HG03432 (cell line): Measurements from ENCODE around the gene CDC14A.

Experiments
- ATAC-seq: cut with Tn5 transposase; IDR thresholded peaks from one replicate; pipeline ENCODE4 v1.9.1; 2021; ENCODE audit warnings: mild to moderate bottlenecking, moderate library complexity; ENCODE audit not compliant: unreplicated experiment

The CDC14A gene

DNA sequence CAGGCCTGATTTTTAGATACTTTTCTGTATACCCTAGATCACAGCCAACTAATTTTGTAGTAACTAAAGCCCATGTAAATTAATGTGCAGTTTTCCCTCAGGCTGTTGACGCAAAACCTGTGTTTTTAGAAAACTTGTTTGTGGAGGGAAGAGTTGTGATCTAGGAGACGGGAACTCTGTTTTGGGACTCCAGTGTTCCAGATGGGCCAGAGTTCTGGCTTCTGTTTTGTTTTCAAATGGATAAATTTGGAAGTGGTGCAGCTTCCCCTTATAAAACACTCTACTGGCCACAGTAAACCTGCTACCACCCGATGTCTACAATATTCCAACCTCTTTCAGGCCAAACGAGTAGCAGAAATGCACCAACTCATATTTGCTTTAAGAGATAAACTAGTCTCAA lies 172.0 kb downstream of the CDC14A start:
- ATAC-seq: no peak

DNA sequence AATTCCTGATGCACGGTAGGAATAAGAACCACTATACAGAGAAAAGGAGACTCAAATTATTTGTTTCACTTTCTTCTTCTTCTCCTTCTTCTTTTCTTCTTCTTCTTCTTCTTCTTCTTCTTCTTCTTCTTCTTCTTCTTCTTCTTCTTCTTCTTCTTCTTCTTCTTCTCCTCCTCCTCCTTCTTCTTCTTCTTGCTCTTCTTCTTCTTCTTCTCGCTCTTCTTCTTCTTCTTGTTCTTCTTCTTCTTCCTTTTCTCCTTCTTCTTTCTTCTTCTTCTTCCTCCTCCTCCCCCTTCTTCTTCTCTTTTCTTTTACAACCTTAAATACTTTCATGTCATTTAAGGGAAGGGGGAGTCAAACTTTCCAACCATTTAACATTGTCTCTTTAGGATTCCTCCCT lies 174.6 kb downstream of the CDC14A start:
- ATAC-seq: no peak

DNA sequence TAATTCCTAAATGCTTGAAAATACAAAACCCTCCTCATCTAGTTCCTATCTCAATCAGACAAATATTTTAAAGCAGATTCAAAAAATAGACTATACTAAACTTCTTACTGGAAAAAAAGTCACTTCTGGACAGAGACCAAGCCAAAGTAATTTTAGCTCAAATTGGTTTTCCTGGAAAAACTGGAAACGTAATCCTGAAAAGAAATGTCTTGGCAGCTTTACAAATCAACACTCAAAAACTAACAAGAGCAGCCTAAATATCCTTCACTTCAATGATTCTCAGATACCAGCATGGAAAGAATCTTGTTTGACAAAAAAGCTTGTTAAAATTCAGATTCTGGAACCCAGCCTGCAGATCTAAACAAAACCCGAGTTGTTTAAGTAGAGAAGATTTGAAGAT lies 176.6 kb downstream of the CDC14A start:
- ATAC-seq: no peak

DNA sequence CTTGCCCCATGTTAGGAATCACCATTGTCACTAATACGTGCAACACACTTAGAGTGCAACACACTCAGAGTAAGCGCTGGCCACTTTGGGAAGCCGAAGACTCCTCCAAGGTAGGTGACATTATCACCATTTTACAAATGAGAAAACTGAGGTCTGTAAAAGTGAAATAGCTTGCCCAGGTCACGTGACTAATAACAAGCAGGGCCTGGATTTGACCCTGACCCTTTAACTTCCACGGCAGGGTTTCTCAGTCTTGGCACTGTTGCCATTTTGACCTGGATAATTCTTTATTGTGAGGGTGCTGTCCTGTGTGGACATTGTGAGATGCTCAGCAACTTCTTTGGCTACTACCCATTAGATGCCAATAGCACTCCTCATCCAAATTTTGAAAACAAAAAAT lies 177.8 kb downstream of the CDC14A start:
- no peak for ATAC-seq

DNA sequence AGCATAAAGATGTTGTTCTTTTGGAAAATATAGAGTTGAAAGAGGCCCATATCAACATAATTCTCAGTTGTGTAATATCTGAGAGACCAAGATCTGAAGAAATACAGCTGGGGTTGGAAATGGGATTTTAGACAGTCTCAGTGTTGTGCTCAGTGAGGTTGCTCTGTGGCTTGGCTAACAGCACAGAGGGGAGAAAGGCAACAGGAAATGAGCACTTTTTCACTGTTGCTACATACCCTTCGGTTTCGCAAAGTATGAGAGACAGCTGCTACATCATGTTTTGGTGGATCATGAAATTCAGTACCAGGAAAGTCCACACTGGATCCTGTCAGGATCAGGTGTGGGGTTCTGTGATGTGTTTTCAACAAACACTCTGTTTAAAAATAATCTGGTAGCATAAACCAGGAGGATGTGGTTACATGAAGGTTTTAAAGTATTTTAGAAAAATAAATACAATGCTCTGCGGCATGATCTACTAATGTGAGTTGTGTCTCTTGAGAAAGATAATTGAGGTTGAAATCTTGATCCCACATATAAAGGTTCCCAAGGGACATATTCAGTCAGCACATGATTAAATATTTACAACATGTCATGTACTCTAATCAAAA lies 178.7 kb downstream of the CDC14A start:
- peak; percentile 89 for ATAC-seq

DNA sequence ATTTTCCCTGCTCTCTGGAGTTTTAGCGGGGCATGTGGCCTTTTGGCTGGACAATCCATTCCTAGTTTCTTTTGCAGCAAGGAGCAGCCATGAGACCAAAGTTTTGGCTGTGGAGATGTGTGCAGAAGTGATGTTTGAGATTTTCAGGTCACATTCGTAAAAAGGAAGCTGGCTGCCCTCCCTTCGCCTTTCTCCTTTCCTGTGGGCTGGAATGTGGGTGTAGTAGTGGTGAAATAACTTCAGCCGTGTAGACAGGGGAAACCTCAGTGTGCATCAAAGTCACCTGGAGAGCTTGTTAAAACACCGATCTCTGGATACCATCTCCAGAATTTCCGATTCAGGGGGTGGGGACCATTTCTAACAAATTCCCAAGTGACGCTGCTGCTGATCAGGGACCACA lies 180.3 kb downstream of the CDC14A start:
- no peak for ATAC-seq

DNA sequence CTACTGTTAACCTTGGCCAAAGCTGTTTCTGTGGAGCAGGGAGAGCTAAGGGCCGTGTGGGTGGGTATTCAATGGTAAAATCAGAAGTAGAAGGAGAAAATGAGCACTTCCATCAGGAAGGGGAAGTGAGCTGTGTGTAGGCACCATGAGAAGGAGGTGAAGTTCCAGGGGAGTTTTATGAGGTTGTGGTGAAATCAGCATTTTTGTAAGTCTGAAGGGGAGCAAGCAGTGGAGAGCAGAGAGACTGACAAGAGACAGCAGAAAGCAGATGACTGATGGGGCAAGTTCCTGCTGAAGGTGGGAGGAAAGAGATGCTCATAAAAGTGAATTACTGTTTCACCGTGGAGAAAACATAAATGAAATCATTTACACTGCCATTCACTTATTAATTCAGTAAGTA lies 183.0 kb downstream of the CDC14A start:
- ATAC-seq: no peak

DNA sequence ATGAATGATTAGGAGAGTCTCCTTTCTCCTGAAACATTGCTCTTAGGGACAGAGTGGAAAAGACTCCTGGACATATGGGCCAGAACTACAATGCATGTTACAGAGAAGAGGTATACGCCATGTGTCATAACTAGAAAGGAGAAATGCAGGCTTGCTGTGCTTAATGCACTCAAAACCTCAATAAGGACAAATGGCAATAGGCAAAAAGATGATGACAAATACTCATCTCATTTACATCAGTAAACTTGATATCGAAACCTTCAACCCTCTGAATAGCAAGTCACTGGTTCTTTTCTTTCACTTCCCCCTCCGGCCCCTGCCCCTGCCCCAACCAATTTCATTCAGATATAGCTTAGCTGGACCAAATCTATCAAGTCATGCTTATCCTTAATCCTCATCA lies 183.7 kb downstream of the CDC14A start:
- ATAC-seq: peak; percentile 82

DNA sequence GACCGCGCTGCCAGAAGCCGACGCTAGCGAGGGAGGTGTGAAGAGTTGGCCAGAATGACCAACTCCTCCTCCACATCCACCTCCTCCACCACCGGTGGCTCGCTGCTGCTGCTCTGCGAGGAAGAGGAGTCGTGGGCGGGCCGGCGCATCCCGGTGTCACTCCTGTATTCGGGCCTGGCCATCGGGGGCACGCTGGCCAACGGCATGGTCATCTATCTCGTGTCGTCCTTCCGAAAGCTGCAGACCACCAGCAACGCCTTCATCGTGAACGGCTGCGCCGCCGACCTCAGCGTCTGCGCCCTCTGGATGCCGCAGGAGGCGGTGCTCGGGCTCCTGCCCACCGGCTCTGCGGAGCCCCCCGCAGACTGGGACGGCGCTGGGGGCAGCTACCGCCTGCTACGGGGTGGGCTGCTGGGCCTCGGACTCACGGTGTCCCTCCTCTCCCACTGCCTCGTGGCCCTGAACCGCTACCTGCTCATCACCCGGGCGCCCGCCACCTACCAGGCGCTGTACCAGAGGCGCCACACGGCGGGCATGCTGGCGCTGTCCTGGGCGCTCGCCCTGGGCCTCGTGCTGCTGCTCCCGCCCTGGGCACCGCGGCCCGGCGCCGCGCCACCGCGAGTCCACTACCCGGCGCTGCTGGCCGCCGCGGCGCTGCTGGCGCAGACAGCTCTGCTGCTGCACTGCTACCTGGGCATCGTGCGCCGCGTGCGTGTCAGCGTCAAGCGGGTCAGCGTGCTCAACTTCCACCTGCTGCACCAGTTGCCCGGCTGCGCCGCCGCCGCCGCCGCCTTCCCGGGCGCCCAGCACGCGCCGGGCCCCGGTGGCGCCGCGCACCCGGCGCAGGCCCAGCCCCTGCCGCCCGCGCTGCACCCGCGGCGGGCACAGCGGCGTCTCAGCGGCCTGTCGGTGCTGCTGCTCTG lies 186.9 kb downstream of the CDC14A start:
- peak; percentile 24 for ATAC-seq

DNA sequence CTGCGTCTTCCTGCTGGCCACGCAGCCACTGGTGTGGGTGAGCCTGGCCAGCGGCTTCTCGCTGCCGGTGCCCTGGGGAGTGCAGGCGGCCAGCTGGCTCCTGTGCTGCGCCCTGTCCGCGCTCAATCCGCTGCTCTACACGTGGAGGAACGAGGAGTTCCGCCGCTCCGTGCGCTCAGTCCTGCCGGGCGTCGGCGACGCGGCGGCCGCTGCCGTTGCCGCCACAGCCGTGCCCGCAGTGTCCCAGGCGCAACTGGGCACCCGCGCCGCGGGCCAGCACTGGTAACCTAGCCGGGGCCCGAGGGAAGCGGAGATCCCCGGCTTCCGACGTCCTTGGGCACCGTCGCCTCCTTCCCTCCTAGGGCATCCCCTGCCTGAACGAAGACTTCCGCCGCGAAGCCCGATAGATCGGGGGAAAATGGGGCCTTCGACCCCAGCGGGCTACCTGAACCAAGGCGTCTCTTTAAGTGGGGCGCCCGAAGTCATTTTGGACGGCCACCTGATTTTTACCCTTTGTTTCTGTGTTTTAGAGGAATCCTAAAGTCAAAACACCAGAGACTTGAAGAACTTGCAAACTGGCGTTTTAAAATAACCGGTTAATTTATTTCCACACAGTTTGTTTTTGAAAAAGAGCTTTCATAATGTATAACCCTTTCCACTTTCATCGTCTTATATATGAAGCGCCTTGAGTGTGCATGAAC lies 187.7 kb downstream of the CDC14A start:
- ATAC-seq: peak; percentile 5

DNA sequence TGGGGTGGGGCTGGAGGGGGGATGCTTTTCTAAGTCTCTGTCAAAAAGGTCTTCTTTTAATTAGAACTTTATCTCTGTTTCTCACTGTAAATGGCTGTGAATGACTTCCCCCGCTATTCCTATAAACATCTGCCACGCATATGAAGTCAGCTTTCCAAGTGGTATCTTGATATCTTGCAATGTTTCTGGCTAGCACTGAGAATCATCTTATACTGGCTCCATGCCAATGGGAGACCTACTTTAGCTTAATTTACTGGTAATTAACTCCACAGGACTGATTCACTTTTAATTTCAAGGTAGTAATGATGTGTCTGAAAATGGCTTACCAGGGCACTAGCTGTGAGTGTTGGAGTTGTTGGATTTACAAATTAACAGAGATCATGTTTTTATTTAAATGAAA lies 190.0 kb downstream of the CDC14A start:
- ATAC-seq: no peak

DNA sequence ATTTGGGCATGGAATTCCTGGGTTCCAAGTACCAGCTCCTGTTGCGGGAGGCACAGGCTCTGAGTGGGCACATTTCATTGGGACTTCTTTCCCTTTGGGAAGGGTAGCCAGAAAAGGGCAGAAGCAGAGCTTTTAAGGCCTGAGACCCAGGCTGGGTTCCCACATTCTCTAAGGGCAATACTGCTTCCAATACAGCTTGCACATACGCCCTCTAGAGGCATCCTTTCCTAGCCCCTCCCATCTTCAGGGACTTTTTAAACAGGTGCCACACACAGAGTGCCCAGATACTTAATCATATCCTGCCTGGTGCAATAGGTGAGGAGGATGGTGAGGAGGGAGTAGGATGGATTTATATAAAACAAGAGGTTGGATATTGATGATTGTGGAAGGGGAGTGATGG lies 191.3 kb downstream of the CDC14A start:
- ATAC-seq: peak; percentile 53

DNA sequence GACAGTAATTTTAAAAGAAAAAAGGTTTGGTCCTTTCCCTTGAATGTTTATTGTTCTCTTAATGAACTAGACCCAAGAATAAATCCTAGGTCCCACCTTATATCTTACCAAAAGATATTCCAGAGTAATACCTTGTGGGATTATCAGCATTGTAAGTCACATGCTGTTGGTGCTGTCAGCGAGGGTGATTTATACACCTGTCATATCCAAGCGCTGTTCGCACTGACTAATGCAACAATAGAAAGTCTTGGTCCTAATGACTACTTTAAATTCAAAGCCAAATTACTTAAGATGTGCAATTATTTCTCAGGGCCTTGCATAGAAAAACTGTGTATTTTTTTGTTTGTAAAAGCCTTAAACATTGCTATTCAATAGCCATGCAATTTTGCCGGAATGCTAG lies 192.5 kb downstream of the CDC14A start:
- no peak for ATAC-seq

DNA sequence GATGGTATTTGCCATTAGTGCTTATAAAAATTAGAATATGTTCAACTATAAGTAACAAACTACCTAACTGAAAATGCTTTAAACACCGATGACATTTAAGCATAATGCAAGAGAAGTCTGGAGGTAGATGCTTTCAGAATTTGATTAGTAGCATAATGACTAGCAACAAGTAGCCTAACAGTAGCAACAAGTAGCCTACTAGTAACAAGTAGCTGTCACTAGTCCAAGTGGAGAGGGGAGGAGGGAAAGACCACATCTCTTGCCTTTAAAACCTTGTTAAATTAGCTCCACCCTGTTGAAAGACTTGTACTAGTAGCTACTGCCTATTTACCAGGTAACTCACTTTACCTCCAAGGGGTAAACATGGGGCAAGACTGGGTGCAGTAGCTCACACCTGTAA lies 193.5 kb downstream of the CDC14A start:
- ATAC-seq: no peak

DNA sequence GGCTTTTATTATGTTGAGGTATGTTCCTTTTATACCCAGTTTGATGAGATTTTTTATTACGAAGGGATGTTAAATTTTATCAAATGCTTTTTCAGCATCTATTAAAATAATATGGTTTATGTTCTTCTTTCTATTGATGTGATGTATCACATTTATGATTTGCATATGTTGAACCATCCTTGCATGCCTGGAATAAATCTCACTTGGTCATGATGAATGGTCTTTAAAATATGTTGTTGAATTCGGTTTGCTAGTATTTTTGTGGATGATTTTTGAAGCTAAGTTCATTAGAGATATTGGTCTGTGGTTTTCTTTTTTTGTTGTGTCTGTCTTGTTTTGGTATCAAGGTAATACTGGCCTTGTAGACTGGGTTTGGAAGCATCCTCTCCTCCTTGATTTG lies 199.7 kb downstream of the CDC14A start:
- ATAC-seq: no peak

DNA sequence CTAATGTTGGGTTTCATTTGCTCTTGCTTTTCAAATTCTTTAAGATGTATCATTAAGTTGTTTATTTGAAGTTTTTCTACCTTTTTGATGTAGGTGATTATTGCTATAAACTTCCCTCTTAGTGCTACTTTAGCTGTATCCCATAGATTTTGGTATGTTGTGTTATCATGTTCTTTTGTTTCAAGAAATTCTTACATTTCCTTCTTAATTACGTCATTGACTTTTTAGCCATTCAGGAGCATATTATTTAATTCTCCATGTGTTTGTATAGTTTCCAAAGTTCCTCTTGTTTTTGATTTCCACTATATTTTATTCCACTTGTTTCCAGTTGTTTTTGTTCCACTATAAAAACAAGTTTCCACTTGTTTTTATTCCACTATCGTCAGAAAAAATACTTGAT lies 200.6 kb downstream of the CDC14A start:
- ATAC-seq: no peak

DNA sequence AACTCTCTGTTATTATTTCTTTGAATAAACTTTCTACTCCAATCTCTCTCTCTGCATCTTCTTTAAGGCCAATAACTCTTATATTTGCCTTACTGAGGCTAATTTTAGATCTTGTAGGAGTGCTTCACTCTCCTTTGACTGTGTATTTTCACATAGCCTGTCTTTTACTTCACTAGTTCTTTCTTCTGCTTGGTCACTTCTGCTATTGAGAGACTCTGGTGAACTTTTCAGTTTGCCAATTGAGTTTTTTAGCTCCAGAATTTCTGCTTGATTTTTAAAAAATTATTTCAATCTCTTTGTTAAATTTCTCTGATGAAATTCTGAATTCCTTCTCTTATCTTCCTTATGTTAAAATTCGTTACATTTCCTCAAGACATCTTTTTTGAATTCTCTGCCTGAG lies 203.9 kb downstream of the CDC14A start:
- no peak for ATAC-seq

DNA sequence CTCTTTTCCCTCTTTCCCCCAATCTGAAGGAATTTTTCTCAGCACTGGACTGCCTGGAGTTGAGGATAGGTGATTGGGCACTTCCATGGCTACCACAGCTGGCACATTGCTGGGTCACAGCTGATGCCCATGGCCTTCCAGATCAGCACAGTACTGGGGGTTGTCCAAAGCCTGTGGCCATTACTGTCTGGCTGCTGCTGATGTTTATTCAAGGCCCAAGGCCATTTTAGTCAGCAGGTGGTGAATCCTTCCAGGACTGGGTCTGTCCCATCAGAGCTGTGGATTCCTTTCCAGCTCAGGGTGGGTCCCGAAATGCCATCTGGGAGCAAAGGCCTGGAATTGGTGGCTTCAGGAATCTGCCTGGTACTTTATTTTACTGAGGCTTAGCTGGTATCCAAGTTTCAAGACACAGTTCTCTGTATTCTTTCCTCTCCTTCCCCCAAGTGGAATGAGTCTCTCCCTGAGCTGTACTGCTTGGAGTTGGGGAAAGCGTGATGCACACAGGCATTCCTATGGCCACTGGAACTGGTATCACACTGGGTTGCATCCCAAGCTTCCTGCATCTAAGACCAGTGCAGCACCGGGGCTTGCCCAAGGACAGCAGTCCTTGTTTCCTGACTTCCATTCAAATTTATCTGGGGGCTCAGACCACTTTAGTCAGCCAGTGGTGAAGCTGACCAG lies 204.8 kb downstream of the CDC14A start:
- no peak for ATAC-seq

DNA sequence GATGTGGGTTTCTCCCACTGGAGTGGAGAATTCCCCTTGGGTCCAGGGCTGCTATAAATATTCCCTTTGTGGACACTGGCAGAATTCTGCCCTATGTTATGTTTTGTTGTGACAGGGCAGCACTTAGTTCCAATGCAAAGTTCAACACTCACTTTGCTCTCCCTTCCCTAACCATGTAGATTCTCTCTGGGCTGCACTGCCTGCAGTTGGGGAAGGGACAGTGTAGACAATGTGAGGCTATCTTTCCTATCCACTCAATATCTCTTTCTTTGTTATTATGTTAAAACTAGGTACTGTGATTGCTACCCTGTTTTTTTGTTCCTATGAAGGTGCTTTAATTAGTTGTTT lies 205.3 kb downstream of the CDC14A start:
- ATAC-seq: no peak

DNA sequence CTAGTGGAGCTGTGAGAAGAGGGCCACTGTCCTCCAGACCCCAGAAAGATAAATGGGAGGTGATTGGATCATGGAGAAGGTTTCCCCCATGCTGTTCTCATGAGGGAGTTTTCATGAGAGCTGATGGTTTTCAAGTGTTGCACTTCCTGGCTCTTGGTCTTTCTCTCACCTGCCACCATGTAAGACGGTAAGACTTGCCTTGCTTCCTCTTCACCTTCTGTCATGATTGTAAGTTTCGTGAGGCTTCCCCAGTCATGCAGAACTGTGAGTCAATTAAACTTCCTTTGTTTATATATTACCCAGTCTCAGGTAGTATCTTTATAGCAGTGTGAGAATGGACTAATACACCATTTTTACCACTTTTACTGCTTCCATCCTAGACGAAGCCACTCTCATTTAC lies 213.2 kb downstream of the CDC14A start:
- peak; percentile 50 for ATAC-seq

DNA sequence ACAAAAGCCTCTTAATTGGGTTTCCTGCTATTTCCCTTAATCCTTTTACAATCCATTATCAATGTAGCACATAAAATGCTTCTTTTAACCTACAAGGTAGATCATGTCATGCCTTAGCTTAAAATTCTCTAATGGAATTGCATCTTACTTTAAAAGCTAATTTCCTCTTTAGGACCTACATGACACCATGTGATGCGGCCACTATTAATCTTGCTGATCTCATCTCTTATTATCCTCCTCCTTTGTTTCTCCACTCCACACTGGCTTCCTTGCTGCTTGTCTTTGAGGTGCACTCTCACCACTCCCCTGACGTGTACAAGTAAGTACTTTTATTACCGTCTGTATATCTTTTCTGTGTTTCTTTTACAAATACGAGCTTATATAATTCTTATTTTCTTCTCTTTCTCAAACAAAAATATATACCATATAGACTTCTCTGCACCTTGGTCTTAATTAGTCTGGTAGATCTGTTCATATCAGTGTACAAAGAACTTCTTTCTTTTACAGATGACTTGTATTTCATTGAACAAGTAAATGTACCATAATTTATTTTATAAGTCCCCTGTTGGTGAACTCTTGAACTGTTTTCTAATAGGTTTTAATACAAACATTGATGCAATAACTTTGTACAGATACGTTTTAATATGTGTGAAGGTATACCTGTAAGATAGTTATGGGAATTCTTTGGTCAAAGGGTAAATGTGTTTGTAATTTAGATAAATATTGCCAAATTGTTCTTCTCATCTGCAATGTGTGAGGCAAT lies 213.8 kb downstream of the CDC14A start:
- peak; percentile 6 for ATAC-seq
